ENCODE data around the gene ACAP2.

DNA sequence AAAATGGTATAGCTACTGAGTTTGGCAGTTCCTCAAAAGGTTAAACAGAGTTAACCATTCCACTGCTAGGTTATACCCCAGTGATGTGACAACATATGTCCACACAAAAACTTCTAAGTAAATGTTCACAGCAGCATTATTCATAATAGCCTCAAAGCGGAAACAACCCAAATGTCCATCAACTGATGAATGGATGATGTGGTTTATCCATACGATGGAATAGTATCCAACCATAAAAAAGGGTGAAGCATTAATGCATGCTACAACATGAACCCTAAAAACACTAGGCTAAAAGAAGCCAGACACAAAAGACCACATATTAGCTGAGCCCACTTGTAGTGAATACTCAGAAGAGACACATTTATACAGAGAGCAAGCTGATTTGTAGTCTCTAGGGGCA lies 180.9 kb downstream of the ACAP2 start:
- TF ChIP-seq MAX (IDR thresholded peaks at IDR 0.05) (no peak), CTCF (IDR thresholded peaks at IDR 0.05; ENCODE audit: low read depth, low read length, missing input control) (no peak), EGR1 (IDR thresholded peaks at IDR 0.05; ENCODE audit: low read depth in 2 of 2) (no peak), RAD21 (IDR thresholded peaks at IDR 0.05) (no peak), YY1 (IDR thresholded peaks at IDR 0.05) (no peak), REST (IDR thresholded peaks at IDR 0.05) (no peak), SP1 (IDR thresholded peaks at IDR 0.05) (no peak)
- TF ChIP-seq, protein P1, sequence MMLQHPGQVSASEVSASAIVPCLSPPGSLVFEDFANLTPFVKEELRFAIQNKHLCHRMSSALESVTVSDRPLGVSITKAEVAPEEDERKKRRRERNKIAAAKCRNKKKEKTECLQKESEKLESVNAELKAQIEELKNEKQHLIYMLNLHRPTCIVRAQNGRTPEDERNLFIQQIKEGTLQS (IDR thresholded peaks at IDR 0.05) = no peak

All from liver (tissue), 3 donors.